Measurements from ENCODE around the gene DAZL.
A peak's percentile ranks its signal among the peaks of the same experiment; 100 is the strongest.

The DAZL gene

DNA sequence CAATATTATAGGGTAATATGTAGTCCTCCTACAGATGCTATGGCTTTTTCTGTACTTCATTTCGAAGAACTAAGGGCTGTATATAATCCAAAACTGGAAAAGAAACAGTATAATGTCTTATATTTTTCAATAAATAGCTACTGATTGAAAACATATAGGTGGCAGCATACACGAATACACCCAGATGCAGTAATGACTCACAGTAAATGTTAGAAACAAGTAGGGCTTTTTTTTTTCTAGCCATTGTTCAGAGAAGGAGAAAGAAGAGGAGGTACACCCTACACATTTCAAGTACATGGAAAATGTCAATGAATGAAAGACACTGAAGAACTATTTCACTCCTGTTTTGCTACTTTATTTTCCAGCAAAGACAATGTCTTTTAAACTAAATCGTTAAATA, 9.4 kb downstream of the DAZL start:
- DNase-seq (ENCODE audit: low read depth): no peak

DNA sequence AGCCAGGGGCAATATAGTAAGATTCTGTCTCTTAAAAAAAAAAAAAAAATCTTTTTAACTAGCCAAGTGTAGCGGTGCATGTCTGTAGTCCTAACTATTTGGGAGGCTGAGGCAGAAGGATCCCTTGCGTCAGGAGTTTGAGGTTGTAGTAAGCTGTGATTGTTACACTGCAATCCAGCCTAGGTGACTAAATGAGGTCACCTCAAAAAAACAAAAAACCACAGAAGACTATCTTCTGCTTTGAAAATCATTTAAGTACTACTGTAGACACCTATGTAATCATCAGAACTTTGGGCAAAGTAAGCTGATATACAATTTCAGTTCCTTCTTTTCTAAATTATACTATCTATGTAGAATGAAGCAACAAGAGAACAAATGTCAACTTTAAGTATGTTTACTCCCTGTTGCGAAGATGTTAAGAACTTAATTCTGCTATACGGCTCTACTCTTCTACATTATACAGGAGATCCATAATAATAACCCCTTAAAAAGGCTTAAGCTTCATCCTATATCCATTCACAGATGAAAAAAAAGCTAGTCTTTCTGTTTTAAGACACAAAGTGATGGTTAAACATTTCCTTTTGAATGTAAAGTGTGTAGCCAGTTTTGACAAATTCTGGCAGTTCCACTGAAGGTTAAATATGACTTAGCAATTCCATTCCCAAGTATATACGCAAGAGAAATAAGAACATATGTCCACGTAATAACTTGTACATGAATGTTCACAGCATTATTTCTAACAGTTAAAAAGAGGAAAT, 15.2 kb downstream of the DAZL start:
- no peak for DNase-seq (ENCODE audit: low read depth)

DNA sequence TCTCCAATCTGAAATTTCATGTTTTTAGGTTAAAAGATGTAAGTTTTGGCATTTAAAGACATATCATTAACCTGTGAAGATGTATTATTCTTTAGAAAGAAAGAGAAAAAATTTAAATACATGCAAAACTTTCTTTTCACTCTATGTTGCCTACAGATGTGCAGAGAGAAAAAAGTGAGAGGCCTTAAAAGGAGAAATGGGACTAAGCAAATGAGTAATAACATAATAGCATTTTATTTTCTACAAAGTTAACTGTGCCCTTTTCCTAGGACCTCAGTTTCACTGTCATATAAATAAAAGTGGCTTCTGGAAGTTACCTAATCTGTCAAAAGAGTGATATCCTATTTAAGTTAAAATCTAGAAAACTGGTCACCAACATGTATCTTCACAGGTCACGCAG, 16.1 kb downstream of the DAZL start:
- DNase-seq (ENCODE audit: low read depth): no peak

DNA sequence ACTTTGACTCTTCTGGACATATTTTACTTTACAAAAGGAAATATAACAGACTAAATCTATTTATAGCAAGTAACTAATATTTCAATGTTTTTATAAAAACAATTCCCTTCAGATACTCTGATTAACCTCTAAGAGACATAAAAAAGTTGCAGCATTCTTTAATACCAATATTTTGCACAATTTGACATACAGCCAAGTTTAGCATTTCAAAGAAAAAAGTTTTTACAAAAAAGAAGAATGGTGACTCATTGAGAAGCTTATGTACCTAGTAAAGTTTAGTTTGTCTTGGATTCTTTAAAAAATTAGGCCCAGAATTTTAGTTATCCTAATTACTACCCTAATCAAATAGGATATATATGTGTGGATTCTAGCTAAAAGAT, 17.6 kb downstream of the DAZL start:
- no peak for DNase-seq (ENCODE audit: low read depth)

DNA sequence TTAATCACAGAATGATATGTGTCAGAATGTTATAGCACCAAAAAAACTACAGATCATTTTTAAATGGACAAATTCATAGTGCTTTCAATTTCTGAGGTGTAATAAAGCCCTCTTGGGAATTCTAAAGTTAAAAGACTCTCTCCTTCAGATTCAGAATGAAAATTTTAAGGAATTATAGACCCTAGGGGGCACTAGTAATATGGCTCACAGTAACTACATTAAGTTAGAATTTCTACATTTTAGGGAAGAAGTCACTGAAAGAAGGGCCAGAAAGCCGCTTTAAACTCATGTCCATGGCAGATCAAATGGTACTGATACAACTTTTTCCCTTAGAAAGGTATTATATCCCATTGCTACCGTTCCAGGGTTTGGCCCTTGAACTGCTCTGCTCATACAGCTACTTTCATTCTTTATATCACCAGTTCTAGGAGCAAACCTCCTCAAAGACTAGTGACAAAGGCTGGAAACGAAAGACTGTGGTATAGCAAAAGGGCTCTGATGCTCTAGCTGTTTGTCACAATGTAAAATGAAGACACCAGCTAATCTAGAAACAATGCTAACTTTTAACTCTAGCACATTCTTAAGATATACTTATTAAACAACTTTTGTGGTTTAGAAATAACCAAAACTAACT, 18.1 kb downstream of the DAZL start:
- DNase-seq (ENCODE audit: low read depth): no peak

DNA sequence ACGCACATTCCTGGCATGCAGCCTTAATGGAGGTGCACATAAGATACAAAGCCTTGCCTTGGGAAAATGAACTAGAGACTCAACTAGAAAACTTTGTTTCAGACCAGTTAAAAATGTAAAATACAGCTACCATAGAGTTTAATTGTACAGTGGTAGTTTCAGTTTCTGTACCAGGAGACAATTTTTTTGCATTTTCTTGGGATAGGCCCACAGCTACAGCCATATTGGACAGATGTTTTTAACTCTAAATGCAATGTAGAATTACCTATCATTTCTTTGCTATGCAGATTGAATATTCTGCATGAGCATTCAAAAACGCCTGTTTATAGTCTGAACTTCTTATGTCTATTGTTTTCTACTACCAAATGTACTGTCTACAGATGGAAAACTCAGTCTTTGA, 20.3 kb downstream of the DAZL start:
- DNase-seq (ENCODE audit: low read depth): no peak

DNA sequence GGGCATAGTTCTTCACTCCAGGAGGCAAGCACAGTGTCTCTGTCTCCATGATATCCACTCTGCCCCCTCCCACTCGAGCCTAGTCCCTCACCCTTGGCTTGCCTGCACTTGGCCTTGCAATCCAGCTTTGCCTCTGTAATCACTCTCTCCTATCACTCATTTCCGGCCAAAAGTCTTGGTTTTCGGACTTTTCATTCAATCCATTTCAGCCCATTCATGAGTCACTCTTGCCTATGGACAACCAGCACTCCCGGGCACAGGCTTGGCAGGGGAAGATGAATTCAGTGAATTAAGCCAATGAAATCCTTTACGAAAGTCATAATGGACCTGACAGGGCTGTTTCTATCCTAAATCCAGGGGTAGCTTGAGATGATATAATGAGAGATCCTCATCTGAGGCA, 21.7 kb downstream of the DAZL start:
- no peak for DNase-seq (ENCODE audit: low read depth)

DNA sequence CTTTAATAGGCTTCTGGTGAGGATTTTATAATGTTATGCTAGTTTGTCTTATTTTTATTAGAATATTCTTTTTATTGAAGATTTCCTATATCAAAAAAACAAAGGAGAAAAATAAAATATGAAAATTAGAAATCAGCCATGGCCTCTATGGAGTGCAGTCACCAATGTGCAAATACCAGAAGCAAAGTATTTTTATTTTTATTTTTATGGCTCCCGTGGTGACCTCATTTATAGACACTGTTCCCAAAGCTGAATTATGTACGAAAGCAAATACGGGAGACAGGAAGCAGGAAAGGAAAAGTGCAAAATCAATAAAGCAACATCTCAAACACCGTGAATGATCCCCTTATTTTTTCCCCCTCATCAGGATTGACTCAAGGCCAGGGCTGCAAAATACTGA, 35.1 kb downstream of the DAZL start:
- no peak for DNase-seq (ENCODE audit: low read depth)

DNA sequence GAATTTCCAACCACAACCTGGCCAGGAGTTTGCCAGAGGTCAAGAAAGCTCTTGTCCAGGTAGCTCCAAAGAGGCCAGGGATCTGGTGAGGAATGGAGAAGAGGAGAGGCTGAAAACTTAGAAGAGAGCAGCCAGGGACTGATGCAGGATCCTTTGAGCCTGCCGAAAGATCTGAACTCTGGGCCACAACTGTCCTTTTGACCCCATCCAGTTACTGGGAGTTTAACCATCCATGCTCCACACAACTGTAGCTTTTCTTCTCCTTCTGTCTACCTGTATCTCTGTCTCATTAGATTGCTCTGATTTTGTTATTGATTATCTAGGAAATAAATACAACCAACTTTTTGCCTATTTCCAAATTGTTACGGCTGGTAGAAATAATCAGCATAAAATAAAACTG, 36.7 kb downstream of the DAZL start:
- no peak for DNase-seq (ENCODE audit: low read depth)

DNA sequence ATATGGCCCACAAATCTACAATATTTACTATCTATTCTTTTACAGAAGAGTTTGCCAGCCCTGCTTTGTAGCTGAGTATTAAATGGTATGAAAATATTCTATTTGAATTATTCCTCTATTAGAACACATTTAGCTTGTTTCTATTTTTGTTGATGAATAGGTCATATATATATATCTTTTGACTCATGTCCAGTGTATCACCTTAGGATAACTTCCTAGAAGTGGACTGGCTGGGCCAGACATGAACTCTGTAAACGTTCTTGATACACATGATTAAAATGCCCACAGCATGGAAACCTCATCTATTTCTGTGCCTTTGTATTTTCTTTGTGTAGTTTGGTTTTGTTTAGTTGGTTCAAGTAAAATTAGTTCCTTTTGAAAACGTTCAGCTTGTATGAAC, 37.1 kb downstream of the DAZL start:
- no peak for DNase-seq (ENCODE audit: low read depth)

DNA sequence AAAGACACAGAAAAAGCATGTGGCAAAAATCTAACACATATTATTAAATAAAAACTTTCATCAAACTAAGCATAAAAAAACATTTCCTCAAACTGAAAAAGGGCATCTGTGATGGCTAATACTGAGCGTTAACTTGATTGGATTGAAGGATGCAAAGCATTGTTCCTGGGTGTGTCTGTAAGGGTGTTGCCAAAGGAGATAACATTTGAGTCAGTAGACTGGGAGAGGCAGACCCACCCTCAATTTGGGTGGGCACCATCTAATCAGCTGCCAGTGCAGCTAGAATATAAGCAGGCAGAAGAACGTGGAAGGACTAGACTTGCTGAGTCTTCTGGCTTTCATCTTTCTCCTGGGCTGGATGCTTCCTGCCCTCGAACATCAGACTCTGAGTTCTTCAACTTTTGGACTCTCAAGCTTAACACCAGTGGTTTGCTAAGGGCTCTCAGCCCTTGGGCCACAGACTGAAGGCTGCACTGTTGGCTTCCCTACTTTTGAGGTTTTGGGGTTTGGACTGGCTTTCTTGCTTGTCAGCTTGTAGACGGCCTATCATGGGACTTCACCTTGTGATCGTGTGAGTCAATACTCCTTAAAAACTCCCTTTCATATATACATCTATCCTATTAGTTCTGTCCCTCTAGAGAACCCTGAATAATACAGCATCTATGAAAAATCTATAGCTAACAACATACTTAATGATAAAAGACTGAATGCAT, 45.4 kb downstream of the DAZL start:
- DNase-seq (ENCODE audit: low read depth): no peak

DNA sequence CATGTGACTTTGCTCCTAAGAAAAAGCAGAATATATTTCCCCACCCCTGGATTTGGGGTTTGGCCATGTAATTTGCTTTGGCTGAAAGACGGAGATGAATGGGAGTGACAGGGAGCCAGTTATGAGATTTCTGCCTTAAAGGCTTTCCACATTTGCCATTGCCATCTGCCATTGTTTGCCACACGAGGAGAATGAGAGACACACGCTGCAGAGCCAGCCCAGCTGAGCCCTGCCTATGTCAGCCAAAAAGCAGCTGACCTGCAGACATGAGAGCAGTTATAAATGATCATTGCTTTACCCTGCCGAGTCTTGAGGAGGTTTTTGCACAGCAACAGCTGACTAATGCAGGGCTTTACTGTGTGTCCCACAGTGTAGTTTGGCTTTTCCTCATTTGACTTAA, 51.1 kb downstream of the DAZL start:
- no peak for DNase-seq (ENCODE audit: low read depth)

DNA sequence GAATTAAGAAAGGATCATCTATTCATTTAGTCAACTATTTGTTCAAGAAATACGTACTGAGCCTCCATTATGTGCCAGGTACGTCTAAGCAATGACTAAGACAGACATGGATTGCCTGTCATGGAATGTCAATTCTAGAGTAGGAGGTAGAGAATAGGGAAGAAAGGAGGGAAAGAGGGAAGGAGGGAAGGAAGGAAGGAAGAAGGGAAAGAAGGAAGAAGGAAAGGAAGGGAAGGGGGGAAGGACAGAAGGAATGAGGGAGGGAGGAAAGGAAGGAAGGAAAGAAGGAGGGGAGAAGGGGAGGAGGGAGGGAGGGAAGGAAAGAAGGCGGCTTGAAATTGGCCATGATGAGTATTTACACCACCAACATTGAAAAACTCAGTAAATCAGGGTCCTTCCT, 52.5 kb downstream of the DAZL start:
- no peak for DNase-seq (ENCODE audit: low read depth)

DNA sequence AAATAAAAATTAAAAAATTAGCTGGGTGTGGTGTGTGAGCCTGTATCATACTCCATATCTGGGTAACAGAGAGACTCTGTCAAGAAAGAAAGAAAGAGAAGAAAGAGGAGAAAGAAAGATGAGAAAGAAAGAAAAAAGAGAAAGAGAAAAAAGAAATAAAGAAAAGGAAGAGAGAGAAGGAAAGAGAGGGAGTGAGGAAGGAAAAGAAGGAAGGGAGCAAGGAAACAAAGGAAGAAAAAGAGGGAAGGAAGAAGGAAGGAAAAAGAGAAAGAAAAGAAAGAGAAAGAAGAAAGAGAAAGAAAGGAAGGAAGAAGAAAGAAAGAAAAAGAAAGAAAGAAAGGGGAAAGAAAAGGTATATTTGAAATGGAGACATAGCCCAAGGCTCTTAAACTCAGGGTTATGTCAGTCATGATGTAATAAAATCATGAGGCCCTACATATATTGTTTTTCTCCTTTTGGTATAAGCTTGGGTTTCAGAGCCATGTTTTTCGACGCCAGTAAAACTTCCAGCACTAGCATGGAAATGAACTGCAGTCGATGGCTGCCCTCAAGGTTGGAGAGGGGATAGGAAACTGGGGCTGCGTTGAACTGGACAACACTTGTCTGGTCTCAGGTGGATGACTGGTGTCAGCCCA, 53.8 kb downstream of the DAZL start:
- no peak for DNase-seq (ENCODE audit: low read depth)

DNA sequence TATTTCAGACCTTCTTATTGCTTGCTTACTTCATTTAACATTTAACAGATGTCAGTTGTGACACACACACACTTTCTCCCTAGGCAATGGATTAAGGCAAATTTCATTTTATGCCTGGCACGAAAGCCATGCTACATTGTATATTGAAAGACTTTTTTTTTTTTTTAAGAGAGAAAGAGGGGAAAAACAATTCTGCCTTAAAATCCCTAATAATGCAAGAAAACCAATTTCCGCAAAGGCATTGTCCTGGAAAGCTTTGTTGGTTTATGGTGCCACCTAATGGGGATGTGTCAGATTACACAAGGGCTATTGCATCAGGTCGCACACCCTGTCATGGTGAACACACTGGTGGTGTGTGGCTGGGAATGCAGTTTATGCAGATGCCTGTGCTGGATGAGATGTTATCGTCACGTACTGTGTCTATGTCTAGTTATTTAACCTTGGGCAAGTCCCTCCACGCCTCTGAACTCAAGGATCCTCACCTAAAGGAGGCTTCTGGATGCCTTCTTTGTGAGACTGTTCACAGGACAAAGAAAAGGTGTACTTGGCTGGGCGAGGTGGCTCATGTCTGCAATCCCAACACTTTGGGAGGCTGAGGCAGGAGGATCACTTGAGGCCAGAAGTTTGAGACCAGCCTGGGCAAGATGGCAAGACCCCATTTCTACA, 54.4 kb downstream of the DAZL start:
- DNase-seq (ENCODE audit: low read depth): peak; percentile 43

DNA sequence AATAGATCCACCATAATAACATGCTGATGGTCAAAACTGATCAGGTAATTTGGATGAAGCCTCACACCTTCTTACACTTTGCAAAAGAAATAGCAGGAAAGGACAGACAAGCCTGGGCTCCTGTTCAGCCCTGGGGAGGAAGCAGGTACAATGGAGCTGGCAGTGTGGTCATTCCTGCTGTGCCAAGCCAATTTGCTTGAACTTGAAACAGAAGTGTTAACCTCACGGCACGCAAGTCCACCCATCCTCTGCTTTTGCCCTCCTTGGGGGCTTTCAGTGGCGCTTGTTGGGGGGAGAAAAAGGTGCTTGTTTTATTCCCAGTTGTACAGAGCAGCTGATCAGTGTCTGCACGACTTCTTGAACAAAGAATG, 54.9 kb downstream of the DAZL start:
- no peak for DNase-seq (ENCODE audit: low read depth)

DNA sequence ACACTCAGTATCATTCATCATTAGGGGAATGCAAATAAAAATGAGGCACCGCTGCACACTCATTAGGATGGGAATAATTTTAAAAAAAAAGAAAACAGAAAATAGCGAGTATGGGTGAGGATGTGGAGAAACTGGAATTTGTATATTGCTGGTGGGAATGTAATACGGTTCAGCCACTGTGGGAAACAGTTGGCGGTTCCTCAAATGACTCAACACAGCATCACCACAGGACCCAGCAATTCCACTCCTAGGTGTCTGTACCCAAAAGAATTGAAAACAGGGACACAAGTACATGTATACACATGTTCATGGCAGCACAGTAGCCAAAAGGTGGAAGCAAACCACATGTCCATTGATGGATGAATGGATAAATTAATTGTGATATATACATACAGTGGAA, 56.5 kb downstream of the DAZL start:
- no peak for DNase-seq (ENCODE audit: low read depth)

DNA sequence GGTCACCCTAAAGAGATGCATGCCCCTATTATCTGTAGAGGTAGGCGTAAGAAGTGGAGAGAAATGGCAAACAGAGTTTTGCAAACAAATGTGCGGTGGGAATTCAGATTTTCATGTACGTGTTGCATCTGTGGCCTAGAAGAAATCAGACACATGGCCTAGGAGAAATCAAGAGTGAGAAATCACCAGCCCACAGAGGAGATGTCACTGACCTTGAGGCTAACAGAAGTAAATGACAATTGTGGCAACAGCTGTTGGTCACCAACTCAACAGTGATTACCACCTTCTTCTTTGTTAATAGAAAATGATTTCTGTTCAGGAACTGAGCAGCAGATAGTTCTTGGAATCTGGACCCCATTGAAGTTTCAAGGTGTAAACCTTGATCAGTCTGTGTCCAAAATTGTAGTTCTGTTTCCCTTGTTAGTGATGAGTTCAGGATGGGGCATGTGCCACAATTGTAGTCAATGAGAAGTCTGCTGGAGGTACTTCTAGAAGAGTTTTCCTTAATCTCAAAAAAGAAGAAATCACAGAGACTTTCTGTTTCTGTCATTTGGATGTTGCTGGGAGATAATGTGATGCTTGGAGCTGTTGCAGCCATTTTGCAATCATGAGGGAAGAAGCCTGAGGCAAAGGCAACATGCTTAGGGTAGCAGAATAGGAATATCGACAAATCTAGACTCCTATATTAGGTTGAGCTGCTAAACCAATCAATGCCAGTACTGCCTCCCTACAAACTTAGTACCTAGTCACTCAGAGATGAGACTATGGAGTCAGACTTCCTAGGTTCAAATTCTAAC, 57.5 kb downstream of the DAZL start:
- DNase-seq (ENCODE audit: low read depth): no peak

DNA sequence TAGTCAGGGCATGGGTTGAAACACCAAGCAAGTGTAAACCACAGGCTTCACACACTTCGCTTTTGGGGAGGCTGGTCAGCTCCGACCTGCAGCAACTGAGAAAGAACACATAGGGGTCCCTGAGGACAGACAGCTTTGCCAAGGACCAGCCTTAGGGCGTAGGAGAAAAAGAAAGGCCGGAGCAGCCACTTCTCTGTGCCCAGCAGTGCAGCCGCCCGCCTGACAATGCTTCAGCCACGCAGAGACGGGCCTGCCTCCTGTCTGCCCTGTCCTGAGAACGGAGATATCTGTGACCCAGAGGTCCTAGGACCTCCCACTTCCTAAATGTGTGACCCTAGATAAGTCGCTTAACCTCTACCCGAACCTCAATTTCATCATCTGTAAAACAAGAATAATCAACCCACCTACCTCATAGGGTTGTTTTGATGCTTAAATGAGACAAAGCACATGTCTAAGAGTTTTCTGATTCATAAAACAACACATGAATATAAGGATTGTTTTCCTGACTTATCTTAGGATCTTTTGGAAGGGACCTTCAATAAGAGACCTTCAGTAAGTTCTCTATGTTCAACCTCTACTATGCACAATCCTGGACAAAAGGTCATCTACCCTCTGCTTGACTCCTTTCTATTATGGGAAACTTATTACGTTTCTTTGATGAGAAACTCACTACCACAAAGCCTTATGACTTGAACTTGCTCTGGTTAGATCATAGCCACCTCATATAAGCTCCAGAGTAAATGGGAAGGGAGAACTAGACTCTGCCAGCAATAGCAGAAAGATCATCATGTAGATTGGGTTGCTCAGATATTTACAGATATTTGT, 58.8 kb downstream of the DAZL start:
- no peak for DNase-seq (ENCODE audit: low read depth)

DNA sequence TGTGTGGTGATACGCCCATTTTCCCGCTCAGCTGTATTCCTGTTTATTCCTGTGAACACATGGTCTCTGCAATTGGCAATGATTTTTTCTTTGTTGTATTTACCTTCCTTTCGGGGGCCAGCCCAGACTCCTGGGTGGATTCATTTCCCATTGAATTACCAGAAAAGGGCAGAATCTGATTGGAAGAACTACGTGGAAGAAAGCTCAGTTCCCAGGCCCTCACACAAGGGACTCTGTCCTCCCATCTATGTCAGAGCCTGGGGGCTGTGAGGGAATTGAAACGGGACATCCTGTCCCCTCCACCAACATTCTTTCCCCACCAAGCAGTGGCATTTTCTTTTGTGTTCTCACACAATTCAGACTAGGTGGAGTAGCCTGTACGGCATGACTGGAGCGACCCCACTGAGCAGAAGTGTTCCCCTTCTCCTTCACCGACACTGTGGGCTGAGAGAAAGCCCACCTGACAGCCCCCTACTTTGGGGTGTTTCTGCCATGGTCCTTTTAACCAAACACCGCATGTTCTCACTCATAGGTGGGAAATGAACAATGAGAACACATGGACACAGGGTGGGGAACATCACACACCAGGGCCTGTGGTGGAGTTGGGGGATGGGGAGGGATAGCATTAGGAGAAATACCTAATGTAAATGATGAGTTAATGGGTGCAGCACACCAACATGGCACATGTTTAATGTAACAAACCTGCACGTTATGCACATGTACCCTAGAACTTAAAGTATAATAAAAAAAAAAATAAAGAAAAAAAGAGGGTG, 59.6 kb downstream of the DAZL start:
- DNase-seq (ENCODE audit: low read depth): no peak
